ENCODE measurements around the gene SNX15. TPM values are rescaled to one million over a fixed set of nuclear protein-coding genes. Genes with fewer than 3 reads are reported as not detected.

SNX15 gene
- total RNA-seq, 4 donors from 2014 or later, result 11.6 to 36.4 (median 19.2) TPM

DNA sequence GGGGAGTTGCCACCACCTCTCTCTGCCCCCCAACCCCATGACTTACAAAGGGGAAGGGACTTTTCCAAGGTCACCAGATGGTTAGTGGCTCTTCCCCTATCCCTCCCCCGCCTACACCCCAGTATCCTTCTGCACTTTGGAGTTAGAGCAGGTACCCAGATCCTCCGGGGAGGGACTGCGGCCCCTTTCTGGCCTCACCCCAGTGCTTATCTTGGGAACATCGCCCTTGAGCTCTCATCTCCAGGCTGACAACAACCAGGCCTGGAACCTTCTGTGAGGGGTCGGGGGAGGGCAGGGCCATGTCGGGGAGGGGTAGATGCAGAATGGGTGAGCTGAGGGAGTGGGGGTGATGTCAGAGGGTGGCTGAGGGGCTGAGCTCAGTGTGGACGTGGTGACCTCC is 38.6 kb downstream of the SNX15 start:
- TF ChIP-seq CTCF (IDR thresholded peaks at IDR 0.05) (no peak), POLR2A (IDR thresholded peaks at IDR 0.05) (no peak)
- WGBS, 2 donors, result 76 to 89% methylated on average over 6 of the region's 7 CpGs
- DNase-seq, result no peak
- H3K9me3 ChIP-seq, result no peaks in the 10 kb centered on the region
- H3K4me3 ChIP-seq (replicated peaks in 1 of 3), result no peak overlapping the region
- H3K27ac ChIP-seq, result no peak overlapping the region
- H3K36me3 ChIP-seq, result no peaks in the 10 kb centered on the region
- no peaks in the 10 kb centered on the region for H3K4me1 ChIP-seq
- intact Hi-C loops (cut with DNase I), result no loop called here
- no peaks in the 10 kb centered on the region for H3K27me3 ChIP-seq

- Histone ChIP-seq H3K4me1 (no peaks in the 10 kb centered on the region), H3K36me3 (no peaks in the 10 kb centered on the region), H3K27me3 (no peaks in the 10 kb centered on the region), H3K27ac (no peak overlapping the region), H3K9me3 (no peaks in the 10 kb centered on the region), H3K4me3 (replicated peaks in 1 of 3) (no peak overlapping the region)
- TF ChIP-seq CTCF (IDR thresholded peaks at IDR 0.05) (no peak), POLR2A (IDR thresholded peaks at IDR 0.05) (no peak)
- no peak for DNase-seq
- 65 to 70% methylated on average over 2 to 11 of the region's 11 CpGs for WGBS, 2 donors
- intact Hi-C loops (cut with DNase I), result no loop called here
These were observed 39.1 kb downstream of the SNX15 start for GRCh38 chr11:65066315-65066714.

DNA sequence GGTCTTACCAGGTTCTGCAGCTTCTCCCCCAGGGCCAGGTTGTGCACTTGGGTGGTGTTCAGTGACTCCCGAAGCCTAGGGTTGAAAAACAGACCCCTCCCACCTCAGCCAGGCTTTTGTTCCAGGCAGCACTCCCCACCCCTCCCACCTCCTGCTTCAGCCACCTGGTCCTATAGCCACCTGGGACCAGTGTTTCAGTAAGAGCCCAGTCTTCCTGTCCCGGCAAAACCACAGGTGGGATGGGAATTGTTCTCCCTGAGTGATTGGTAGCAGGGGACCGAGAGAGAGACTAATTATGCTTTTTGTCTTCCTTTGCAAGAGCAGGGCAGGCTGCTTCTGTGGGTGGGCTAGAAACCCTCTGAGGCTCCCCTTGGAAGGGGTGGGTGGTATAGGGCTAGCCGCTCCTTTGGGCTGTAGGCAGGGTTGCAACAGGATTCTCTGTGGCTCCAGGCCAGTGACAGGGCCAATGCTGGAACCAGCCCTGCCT is 39.6 kb downstream of the SNX15 start:
- WGBS, 2 donors, result 73 to 74% methylated on average over 3 to 4 of the region's 4 CpGs
- DNase-seq, result no peak
- Histone ChIP-seq H3K36me3 (no peaks in the 10 kb centered on the region), H3K9me3 (no peaks in the 10 kb centered on the region), H3K4me1 (no peaks in the 10 kb centered on the region), H3K27ac (no peak overlapping the region), H3K4me3 (replicated peaks in 1 of 3) (no peak overlapping the region), H3K27me3 (no peaks in the 10 kb centered on the region)
- TF ChIP-seq POLR2A (IDR thresholded peaks at IDR 0.05) (no peak), CTCF (IDR thresholded peaks at IDR 0.05) (no peak)
- intact Hi-C loops (cut with DNase I), result no loop called here

- no peaks in the 10 kb centered on the region for H3K27me3 ChIP-seq
- no peak overlapping the region for H3K4me3 ChIP-seq (replicated peaks in 1 of 3)
- H3K4me1 ChIP-seq, result no peaks in the 10 kb centered on the region
- H3K36me3 ChIP-seq, result no peaks in the 10 kb centered on the region
- H3K9me3 ChIP-seq, result no peaks in the 10 kb centered on the region
- WGBS, 2 donors, result 72 to 80% methylated on average over 1 to 10 of the region's 10 CpGs
- intact Hi-C loops (cut with DNase I), result no loop called here
- H3K27ac ChIP-seq, result no peak overlapping the region
- DNase-seq, result no peak
- TF ChIP-seq POLR2A (IDR thresholded peaks at IDR 0.05) (no peak), CTCF (IDR thresholded peaks at IDR 0.05) (no peak)
These were observed 40.2 kb downstream of the SNX15 start for GRCh38 chr11:65067446-65067845.

DNA sequence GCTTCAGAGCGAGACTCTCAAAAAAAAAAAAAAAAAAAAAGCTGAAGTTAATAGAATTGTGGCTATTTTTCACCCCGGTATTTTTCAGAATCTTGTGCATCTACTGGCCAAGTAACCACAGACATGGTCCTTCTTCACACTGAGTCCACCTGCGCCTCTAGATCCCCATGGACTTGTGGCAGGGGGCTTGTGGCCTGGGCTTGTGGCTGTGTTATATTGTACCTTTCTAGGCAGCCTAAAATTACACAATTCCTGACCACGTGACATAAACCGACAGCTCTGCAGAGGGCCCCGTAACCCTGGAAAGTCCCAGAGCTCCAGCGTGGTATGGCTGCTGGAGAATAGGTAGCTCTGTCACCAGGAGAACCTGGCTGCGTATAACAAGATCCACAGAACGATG is 42.0 kb downstream of the SNX15 start:
- H3K27ac ChIP-seq, result no peak overlapping the region
- intact Hi-C loops (cut with DNase I), result no loop called here
- no peak for TF ChIP-seq POLR2A (IDR thresholded peaks at IDR 0.05)
- WGBS, 2 donors, result 46 to 59% methylated on average over 9 of the region's 9 CpGs
- H3K4me1 ChIP-seq, result no peaks in the 10 kb centered on the region
- DNase-seq, result no peak
- no peaks in the 10 kb centered on the region for H3K9me3 ChIP-seq
- no peaks in the 10 kb centered on the region for H3K36me3 ChIP-seq
- no peaks in the 10 kb centered on the region for H3K27me3 ChIP-seq
- H3K4me3 ChIP-seq (replicated peaks in 1 of 3), result no peak overlapping the region
